GM21367 (cell line): ENCODE results near the gene PANK4.
A peak's percentile ranks its signal among the peaks of the same experiment; 100 is the strongest.

Experiments used
- ATAC-seq: cut with Tn5 transposase; IDR thresholded peaks from one replicate; pipeline ENCODE4 v1.9.1; 2021; ENCODE audit not compliant: unreplicated experiment

PANK4 gene

DNA sequence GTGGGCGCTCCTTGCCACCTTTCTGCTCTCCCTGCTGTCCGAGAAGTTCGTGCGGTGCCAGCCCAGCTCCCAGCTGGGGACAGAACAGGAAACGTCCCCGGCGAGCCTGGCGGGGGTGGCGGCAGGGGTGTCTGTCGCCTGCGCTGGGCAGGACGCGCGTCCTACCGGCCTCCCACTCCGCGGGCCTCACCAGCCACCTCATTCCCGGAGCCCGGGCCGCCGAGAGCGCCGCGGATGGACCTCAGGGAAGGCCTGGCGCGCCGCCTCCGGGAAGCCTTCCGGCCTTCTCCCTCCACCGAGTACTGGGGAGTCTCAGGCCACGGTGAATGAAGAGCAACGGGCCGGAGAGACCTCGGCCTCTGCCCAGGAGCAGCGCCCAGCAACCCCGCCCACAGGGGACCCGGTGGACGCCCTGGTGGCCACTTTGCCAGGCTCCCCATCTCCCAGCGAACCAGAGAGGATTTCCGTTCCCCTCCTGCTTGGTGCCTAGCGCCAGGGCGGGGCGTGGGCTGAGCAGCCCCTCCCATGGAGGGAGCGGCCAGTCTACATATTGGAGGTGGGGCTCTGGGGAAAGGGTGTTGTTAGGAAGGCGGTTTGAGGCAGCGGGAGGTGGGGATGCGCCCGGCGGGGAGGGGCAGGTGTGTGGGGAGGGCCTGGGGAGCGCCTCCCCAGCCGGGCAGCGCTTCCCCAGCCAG is 20.3 kb upstream of the PANK4 start:
- peak; percentile 29 for ATAC-seq

DNA sequence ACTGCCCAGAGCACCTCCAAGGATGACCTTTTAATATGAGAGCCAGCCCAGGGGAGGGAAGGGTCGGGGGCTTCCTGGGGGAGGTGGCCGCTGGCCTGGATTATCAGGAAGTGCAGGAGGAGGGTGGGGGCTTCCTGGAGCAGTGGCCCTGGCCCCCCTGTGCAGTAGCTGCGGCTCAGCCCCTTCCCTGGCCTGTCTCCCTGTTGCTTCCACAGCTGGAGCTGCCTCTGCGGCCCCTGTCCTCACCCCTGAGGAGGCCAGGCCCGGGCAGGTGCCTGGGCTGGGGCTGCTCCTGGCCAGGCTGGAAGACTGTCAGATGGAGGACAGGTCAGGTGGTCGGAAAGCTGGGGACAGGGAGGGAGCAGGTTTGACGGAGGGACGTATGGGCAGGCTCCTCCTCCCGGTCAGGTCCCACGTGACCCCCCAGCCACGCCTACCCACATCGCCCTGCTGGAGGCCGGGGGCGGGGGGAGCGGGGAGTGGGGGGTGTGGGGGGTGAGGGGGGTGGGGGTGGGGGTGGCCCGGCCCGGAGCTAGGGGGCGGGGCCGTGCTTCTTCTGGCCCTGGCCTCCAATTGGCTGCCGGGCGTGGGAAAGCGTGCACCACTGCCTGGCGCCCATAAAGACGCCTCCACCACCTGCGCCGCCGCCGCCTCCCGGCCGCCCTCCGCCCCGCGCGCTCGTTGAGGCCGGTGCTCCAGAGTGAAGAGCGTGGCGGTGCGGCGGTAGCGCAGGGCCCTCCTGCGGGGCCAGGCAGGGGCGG is 19.5 kb upstream of the PANK4 start:
- peak; percentile 26 for ATAC-seq

DNA sequence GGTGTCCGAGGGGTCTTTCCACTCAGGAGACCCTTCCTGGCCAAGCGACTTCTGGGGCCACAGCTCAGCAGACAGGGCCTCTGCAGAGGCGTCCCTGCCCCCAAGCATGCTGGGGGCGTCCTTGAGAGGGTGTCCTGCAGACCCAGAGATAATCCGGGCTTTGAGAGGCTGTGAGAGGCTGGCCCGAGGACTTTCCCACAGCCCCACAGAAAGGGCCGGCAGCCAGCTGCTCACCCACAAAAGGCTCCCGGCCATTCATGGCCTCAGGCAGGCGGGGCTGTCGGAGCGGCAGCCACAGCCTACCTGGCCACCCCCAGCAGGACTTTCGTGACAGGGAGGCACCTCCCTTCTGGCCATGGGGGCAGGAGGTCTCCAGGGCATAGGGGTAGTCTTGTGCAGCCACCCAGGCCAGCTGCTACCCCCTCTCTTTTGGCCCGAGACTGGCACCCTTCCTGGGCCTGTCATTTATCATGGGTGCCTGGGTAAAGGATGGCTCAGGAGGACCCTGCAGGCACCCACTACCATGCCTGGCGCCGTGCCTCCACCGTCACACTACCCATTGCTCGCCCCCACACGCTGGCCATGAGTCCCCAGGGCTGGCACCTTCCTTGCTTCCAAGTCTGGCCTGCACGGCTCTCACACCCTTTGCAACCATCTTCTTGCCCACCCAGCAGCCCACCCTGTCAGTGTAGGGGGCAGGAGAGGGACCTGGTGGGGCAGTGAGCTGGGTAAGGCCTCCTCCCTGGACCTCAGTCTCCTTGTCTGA is 18.7 kb upstream of the PANK4 start:
- no peak for ATAC-seq

DNA sequence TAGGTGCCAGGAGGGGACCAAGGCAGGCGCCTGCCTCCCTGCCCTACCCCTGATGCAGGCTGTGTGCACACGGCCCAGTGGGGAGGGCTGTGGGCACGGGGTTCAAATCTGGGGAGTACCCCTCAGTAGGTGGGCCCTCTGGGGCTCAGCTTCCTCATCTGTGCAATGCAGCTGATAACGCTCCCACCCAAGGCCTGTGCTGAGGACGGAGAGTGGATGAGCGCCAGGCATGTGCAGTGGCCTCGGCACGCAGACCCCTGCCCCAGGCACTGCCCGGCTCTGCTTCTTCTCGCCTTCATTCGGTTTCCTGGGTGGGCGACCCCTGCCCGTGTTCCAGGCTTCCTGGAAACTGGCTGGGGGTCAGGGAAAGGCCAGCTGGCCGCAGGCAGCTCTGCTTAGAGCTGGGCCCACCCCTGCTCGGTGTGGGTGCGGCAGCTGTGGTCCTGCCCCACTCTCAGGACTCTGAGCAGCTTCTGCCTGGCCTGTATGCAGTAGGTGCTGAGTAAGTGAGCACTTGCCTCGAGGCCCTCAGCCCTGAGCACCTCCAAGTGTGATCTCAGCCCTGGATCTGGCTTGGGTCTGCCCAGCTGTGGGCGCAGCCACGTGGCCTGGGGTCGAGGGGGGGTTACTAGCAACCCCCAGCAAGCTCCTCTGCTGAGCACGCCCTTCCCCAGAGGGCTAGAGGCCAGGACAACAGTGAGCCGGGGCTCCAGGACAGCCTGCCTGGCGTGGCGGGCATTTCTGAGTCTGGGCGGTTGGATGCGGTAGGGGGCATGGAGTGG is 17.9 kb upstream of the PANK4 start:
- no peak for ATAC-seq

DNA sequence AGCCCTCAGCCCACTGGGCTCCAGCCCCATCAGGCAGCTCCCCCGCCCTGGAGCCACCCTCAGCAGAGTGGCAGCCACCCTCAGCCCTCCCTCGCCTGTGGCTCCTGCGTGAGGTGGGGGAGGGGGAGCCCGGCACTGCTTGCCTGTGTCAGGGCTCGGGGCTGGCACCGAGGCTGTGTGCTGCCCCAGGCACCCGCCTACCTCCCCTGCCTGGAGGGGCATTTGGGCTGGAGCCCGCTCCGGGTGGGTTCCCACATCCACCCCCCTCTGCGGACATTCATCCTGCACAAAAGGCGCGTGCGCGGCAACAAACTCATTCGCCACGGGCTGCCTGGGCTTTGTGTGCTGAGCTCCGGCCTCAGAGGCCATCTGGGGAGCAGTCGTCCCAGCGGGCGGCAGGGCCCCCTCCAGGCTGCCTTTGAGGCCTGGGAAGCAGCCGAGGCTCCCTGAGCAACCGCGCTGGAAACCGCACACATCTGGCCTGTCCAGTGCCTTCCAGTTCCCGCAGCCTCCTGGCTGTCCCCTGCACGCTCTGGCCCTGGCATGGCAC is 17.2 kb upstream of the PANK4 start:
- no peak for ATAC-seq

DNA sequence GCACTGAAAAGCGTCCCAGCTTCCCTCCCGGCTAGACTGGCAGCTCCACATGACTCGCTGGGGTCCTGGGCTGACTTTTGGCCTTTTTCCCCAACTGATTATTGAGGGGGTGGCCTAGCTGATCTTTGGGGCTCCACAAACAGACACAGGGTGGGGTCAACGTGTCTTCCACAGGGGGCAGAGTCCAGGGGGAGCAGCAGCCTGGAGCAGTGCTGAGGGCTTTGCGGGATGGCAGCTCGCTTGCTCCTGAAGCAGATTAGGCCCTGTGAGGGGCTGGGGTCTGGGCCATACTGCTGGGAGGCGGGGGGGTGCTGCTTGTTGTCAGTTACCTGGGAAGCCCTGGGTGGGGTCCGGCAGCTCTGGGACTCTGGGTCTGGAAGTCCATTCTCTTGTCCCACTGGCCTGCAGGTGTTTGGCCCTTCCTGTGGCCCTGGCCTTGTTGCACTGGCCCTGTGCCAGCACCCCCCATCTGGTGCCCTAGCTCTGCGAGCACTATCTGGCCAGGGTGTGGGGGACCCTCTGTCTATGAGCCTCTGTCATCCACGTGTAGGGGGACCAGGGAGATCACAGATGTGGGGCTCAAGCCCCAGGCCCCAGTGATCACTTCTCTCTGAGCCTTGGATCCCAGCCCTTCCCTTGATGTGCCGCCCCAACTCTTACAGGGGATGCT is 16.0 kb upstream of the PANK4 start:
- no peak for ATAC-seq

DNA sequence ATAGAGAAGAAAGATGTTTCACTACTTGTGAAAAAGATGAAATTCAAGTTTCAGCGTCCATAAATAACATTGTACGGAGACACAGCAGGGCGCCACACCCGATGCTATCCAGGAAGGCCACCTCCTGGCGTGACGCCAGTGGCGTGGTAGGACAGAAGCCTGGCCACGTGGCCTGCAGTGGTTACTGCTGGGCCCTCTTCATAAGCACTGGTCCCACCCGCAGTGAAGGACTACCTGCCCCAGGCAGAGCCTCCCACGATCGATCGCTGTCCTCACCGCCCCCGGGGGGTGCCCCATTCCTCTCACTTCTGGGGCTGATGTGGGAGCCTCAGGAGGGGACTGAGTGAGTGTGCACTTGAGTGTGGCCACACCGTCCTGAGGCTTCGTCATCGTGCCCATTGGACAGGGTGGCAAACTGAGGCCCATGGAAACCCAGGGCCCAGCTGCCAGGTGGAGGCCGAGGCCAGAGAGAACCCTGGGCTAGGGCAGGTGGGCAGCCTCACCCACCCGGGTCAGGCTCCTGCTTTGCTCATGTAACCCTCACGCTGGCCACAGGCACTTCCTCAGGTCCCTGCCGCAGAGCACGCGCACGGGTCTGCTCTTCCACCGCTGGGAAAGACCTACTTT is 15.3 kb upstream of the PANK4 start:
- ATAC-seq: no peak

DNA sequence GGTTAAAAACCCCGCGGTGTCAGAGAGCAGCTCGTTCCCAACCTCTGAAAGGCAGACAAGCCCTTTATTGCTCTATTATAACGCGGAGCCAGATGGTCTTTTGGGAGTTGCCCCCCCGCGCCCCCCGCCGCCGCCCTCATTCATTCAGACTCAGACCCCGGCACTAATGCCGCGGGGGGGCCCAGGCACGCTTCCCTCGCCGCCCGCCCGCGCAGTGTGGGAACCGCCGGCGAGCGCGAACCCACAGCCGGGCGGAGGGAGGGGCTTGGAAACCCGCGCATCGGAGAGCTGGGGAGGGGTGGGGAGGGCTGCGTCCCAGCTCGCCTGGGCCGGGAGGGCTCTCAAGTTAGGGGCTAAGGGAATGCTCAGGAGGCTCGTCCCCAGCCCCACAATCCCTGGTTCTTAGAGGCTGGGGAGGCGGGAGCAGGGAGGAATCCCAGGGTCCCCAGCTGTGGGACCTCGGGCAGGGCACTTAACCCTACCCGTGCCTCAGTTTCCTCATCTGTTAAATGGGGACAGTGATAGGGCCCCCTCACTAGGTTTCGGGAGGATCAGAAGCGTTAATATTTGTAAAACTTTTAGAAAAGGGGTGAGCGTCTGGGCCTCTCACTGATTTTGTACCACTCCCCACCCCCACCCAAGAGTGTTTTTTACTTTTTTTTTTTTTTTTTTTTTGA is 14.6 kb upstream of the PANK4 start:
- ATAC-seq: no peak

DNA sequence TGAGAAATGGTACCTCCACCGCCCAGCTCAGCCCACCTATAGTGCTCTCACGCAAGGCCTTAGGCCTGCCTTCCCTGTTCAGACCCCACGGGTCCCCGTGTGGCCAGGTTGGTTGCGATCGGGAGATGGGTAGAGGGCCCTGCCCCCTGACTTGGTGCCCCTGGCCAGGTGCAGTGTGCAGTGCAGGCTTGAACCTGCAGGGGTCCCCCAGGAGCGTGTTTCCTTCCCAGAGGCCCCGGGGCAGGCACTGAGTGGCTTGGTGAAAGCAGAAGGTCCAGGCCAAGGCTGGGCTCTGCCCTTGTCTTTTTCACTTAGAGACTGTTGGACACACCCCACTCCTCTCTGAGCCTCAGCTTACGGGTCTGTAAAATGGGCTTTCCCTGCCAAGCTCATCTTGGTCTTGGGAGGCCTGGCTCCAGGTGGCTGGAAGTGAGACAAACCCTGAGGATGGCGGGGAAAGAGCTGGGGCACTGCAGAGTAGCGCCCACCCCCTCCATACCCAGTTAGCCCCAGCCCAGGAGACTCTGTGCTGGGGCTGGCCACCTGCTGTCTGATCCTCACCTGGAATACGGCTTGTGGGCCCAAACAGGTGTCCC is 13.0 kb upstream of the PANK4 start:
- ATAC-seq: no peak

DNA sequence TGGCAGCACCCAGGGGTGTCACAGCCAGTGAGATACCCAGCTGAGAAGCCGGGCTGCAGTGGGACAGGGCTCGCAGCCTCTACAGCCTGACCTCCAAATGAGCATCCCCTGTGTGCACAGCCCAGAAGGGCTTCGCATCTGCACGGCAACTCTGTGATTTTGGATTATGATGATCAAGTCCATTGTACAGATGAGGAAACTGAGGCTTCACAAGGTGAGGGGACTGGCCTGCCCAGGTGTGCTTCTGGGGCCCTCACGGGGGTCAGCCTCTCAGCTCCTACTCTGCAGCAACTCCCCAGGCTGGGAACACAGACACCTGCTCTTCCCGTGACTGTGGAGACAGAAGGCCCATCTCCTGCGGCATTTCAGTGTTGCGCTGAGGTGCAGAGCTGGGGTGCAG is 12.5 kb upstream of the PANK4 start:
- no peak for ATAC-seq

DNA sequence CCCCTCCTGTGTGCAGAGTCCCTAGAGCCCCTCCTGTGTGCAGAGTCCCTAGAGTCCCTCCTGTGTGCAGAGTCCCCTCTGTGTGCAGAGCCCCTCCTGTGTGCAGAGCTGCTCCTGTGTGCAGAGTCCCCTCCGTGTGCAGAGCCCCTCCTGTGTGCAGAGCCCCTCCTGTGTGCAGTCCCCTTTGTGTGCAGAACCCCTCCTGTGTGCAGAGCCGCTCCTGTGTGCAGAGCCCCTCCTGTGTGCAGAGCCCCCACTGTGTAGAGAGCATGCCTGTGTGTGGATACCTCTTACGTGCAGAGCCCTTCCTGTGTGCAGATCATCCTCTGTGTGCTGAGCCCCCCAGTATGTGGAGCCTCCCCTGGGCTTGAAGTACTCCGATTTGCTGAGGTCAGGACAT is 12.0 kb upstream of the PANK4 start:
- ATAC-seq: no peak

DNA sequence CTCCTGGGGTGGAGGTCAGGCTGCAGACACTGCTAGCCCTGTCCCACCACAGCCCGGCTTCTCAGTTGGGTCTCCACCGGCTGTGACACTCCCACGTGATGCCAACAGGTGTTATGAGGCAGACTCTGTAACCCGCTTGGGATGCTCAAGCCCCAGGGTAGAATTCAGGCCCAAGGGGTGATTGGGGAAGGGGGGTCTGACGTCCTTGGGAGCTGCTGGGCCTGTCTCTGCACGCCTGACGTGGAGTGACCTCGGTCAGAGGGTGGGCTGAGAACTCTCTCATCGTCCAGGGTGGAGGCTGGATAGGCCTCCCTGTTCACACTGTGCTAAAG is 11.4 kb upstream of the PANK4 start:
- no peak for ATAC-seq

DNA sequence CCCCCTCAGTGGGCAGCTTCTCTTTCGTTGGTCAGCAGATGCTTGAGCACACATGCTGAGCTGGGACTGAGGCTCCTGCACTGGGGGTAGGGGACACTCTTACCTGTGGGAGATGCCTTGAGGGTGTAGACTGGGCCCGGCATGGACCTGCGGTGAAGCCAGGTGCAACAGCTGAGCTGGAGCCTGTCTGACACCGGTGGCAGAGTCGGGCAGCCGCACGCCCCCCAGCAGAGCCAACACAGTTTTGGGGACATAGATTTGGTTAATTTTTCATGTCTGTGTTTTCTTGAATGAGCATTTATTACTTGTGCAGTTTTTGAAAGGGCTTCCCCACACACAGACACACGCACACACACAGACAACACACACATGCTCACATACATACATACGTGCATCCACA is 9.6 kb upstream of the PANK4 start:
- ATAC-seq: no peak

DNA sequence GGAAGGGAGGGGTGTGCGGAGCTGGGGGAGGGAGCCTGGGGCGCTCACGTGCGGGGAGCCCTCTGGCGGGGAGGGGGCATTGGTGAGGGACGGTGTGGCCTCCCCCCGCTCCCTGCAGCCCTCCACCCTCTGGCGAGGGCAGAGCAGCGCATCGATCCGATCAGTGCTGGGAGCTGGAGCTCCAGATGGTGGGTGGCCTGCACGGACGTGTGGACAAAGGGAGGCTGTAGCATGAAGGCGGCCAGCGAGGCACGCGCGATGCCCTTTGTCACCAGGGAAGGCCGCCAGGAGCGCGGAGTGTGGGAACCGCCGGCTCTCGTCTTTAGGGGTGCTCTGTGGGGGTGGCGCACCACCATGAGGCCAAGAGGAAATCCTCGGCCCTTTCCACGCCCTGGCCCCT is 9.1 kb upstream of the PANK4 start:
- ATAC-seq: no peak

DNA sequence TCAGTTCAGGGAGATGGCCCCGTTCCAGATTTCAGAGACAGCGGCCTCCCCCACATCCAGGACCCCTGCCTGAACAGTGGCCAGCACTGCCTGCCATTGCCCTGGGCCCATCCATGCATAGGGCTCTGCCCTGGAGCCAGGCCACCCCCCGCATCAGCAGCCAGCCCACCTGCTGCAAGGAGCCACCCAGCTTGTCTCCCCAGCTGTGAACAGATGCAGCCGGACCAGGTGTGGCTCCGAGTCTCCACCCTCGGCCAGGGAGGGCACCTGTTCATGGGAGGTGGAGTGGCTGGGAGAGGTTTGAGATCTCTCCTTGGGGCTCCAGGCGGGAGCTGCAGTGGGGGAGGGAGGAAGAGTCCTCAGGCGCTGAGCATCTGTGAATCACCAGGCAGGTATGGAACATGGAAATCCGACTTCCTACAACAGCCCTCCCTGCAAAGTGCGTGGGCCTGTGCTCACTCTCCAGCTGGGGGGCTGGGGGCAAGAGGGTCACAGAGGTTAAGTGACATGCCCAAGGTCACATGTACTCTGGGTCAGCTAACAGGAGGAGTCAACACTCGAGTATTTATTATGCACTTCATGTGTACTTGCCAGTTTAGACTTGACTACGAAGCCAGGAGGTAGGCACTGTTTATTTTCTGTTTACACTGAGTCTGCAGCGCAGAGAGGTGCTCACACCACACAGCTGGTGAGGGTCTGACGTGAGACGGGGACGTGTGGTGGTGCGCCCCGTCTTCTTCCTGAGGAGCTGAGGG is 8.5 kb upstream of the PANK4 start:
- no peak for ATAC-seq

DNA sequence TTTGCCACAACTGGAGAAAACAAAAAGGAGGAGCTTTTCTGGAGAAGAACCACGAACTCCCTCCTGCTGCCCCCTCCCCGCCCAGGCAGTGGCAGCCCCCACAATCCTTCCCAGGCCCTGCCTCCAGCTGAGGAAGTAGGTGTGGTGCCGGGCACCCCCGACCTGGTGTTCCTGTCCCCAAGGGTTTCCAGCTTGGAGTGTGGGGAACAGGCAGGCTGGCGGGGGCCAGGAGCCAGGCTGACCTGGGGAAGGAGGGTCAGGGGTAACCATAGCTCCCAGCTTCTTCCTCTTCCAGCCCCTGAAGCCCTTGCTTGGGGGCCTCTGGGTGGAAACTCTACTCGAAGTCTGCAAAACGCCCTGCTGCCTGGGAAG is 7.9 kb upstream of the PANK4 start:
- no peak for ATAC-seq

DNA sequence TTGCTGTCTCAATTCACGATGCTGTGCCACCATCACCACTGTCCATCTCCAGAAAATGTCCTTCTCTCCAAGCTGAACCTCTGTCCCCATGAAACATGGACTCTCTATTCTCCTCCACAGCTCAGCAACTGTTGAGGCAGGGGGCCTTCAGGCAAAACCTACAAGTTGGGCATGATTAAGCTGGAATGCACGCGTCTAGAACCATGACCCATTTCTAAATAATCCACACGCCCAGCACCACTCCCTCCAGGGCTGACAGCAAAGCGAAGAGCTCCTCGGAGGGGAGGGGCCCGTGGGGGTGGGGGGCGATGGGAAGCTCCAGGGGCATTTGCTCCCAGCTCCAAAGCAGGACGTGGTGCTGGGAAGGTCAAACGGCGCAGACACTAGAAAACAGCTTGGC is 7.0 kb upstream of the PANK4 start:
- ATAC-seq: no peak

DNA sequence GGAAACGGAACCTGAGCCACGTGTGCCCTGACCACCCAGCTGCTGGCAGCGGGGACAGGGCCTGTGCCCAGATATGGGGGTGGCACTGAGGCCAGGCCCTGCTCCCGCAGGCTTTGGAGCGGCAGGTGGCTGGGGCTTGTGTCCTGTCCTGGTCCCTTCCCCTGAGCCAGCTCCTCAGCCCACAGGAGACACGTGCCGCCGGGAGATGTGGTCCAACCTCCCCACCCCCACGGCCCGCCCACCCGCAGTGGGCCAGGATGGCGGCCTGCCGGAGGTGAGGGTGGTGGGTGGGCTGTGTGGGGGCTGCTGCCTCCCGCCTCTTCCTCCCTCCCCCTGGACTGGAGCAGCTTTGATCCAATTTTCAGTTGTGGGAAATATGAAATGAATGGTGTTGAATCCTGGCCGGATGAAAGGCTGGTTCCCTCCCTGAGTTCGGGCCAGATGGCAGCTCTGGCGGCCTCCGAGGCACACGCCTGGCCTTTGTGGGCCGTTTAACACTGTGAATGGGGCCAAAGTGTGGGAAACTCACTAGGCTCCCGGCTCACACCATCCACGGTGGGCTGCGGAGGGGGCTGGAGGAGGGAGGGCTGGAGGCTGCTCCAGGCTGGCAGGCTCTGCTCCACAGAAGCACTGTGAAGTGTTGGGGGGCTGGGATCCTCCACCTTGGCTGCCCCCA is 6.2 kb upstream of the PANK4 start:
- ATAC-seq: no peak
